GM21786 (cell line): ENCODE measurements around the gene TMEM25.

Experiments used
- ATAC-seq: cut with Tn5 transposase; IDR thresholded peaks from one replicate; pipeline ENCODE4 v1.9.1; 2021; ENCODE audit not compliant: unreplicated experiment

The TMEM25 gene

DNA sequence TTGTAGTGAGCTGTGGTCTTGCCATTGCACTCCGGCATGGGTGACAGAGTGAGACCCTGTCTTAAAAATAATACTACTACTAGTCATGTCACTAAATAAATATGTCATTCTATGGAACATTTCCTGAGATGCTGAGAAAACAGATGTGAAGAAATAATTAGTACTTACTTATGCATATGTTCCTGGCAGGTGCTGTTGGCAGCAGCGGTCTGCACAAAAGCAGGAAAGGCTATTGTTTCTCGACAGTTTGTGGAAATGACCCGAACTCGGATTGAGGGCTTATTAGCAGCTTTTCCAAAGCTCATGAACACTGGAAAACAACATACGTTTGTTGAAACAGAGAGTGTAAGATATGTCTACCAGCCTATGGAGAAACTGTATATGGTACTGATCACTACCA is 50.1 kb downstream of the TMEM25 start:
- ATAC-seq: no peak
